WTC11 (cell line): Measurements from ENCODE around the gene ETV6.

Experiments used
- CREB1 ChIP-seq: sonication (generic); formaldehyde crosslinking; IDR thresholded peaks from 2 replicates; pipeline ENCODE4 v1.8.0; 2023; ENCODE audit warnings: mild to moderate bottlenecking, missing genetic modification reagents
- CREM ChIP-seq: sonication (generic); formaldehyde crosslinking; IDR thresholded peaks from 2 replicates; pipeline ENCODE4 v1.8.1; 2022; ENCODE audit warnings: mild to moderate bottlenecking, missing genetic modification reagents, moderate library complexity
- CTCF ChIP-seq: fragments of 200-600 bp; IDR thresholded peaks from 2 replicates; pipeline ENCODE4 v1.8.0; 2022; ENCODE audit warnings: antibody characterized with exemption
- GABPB1 ChIP-seq: sonication (generic); formaldehyde crosslinking; IDR thresholded peaks from 2 replicates; pipeline ENCODE4 v1.8.1; 2023; ENCODE audit warnings: mild to moderate bottlenecking, missing genetic modification reagents
- JUN ChIP-seq: sonication (generic); formaldehyde crosslinking; IDR thresholded peaks from 2 replicates; pipeline ENCODE4 v1.8.0; 2023; ENCODE audit warnings: mild to moderate bottlenecking, missing genetic modification reagents
- NFE2L1 ChIP-seq: sonication (generic); formaldehyde crosslinking; IDR thresholded peaks from 2 replicates; pipeline ENCODE4 v1.8.1; 2023; ENCODE audit warnings: missing genetic modification reagents
- NR2C2 ChIP-seq: sonication (generic); formaldehyde crosslinking; IDR thresholded peaks from 2 replicates; pipeline ENCODE4 v1.8.0; 2022; ENCODE audit warnings: mild to moderate bottlenecking, missing genetic modification reagents
- OVOL2 ChIP-seq: fragments of 250-450 bp; sonication (Bioruptor Pico); IDR thresholded peaks from 2 replicates; pipeline ENCODE4 v1.9.0; 2021; ENCODE audit warnings: mild to moderate bottlenecking, borderline replicate concordance
- SMAD4 ChIP-seq: sonication (generic); formaldehyde crosslinking; IDR thresholded peaks from 2 replicates; pipeline ENCODE4 v1.8.0; 2022; ENCODE audit warnings: mild to moderate bottlenecking, missing genetic modification reagents
- TEAD4 ChIP-seq: sonication (generic); formaldehyde crosslinking; IDR thresholded peaks from 2 replicates; pipeline ENCODE4 v1.8.0; 2022; ENCODE audit warnings: mild to moderate bottlenecking, missing genetic modification reagents
- TF ChIP-seq, protein P1 (sequence below): sonication (generic); formaldehyde crosslinking; IDR thresholded peaks from 2 replicates; pipeline ENCODE4 v1.8.1; 2022; ENCODE audit warnings: low read depth, mild to moderate bottlenecking, moderate library complexity, missing genetic modification reagents, borderline replicate concordance
- TF ChIP-seq, protein P2 (sequence below): sonication (generic); formaldehyde crosslinking; conservative IDR thresholded peaks from 2 replicates; pipeline ENCODE4 v1.8.1; 2023; ENCODE audit warnings: mild to moderate bottlenecking, low read depth, missing genetic modification reagents, moderate library complexity
- TF ChIP-seq, protein P3 (sequence below): sonication (generic); formaldehyde crosslinking; IDR thresholded peaks from 2 replicates; pipeline ENCODE4 v1.8.0; 2022; ENCODE audit warnings: mild to moderate bottlenecking, missing genetic modification reagents

GRCh38 chr12:11891346-11891745, 241.9 kb downstream of the ETV6 start:
- no peak for TF ChIP-seq CREB1 (CRISPR knock-in tag)
- no peak for TF ChIP-seq OVOL2 (CRISPR knock-in tag)
- no peak for TF ChIP-seq CTCF
- no peak for TF ChIP-seq NFE2L1 (CRISPR knock-in tag)
- no peak for TF ChIP-seq TEAD4 (CRISPR knock-in tag)
- TF ChIP-seq, protein P1, sequence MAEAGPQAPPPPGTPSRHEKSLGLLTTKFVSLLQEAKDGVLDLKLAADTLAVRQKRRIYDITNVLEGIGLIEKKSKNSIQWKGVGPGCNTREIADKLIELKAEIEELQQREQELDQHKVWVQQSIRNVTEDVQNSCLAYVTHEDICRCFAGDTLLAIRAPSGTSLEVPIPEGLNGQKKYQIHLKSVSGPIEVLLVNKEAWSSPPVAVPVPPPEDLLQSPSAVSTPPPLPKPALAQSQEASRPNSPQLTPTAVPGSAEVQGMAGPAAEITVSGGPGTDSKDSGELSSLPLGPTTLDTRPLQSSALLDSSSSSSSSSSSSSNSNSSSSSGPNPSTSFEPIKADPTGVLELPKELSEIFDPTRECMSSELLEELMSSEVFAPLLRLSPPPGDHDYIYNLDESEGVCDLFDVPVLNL (CRISPR knock-in tag), result no peak
- TF ChIP-seq, protein P2, sequence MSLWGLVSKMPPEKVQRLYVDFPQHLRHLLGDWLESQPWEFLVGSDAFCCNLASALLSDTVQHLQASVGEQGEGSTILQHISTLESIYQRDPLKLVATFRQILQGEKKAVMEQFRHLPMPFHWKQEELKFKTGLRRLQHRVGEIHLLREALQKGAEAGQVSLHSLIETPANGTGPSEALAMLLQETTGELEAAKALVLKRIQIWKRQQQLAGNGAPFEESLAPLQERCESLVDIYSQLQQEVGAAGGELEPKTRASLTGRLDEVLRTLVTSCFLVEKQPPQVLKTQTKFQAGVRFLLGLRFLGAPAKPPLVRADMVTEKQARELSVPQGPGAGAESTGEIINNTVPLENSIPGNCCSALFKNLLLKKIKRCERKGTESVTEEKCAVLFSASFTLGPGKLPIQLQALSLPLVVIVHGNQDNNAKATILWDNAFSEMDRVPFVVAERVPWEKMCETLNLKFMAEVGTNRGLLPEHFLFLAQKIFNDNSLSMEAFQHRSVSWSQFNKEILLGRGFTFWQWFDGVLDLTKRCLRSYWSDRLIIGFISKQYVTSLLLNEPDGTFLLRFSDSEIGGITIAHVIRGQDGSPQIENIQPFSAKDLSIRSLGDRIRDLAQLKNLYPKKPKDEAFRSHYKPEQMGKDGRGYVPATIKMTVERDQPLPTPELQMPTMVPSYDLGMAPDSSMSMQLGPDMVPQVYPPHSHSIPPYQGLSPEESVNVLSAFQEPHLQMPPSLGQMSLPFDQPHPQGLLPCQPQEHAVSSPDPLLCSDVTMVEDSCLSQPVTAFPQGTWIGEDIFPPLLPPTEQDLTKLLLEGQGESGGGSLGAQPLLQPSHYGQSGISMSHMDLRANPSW (CRISPR knock-in tag), result no peak
- no peak for TF ChIP-seq JUN
- no peak for TF ChIP-seq SMAD4 (CRISPR knock-in tag)
- TF ChIP-seq GABPB1, result no peak
- TF ChIP-seq NR2C2 (CRISPR knock-in tag), result no peak
- TF ChIP-seq, protein P3, sequence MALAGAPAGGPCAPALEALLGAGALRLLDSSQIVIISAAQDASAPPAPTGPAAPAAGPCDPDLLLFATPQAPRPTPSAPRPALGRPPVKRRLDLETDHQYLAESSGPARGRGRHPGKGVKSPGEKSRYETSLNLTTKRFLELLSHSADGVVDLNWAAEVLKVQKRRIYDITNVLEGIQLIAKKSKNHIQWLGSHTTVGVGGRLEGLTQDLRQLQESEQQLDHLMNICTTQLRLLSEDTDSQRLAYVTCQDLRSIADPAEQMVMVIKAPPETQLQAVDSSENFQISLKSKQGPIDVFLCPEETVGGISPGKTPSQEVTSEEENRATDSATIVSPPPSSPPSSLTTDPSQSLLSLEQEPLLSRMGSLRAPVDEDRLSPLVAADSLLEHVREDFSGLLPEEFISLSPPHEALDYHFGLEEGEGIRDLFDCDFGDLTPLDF (CRISPR knock-in tag), result no peak
- TF ChIP-seq CREM, result no peak
